Placental pericyte (primary cell): Measurements from ENCODE around the gene KRTAP3-1. TPM values are rescaled to one million over a fixed set of nuclear protein-coding genes. Genes with fewer than 3 reads are reported as not detected.

Experiments
- small RNA-seq: library from RNA; depleted of rRNA; stranded (forward); fragments of <200 nt; gene quantifications from one replicate; pipeline ENCODE3, GENCODE V24; 2012; ENCODE audit warnings: low replicate concordance
- total RNA-seq: library from RNA; depleted of rRNA; stranded (reverse); fragments of >200 nt; gene quantifications from 2 replicates; pipeline ENCODE4 v1.2.3, GENCODE V29; 2012

Gene KRTAP3-1
- total RNA-seq = not detected in 2 replicates

DNA sequence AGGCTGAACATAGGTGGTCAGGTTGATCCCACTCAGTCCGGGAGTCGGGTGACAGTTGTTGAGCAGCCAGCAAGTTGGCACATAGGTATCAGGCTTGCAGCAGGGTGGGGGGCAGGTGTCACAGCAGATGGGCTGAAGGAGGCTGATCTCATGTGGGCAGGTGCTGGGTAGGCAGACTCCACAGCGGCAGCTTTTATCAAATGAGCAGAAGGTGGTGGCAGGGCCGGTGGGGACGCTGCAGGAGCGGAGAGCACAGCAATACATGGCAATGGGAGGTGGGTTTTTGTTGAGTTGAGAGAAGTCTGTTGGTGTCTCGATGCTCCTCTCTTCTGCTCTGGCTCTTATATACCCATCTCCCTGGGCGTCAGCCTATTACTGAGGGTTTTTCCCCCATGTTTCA is at the start of gene KRTAP3-1:
Gene KRTAP3-1 (minus strand): TSS at position 318 of the 400 bp plus-strand sequence. CDS start 54 bp downstream, at position 264.

DNA sequence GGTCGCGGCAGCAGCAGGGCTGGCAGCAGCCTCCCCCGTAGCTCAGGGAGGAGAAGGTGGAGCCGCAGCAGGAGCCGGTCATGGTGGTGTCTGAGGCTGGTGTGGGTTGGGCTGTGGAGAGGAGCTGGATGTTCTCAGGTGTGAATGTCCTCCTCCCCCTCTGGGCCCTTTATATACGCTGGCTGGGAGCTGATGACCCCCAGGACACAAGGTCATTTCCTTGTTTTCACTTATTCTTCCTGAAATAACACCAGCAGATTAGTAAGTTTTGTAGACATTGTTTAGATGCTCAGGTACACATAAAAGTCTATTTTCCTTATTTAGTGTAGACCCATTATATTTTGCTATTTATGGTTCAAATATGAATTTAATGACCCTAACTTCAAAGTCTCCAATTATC is 46.2 kb upstream of the KRTAP3-1 start, which contains the start of gene KRTAP2-2:
Gene KRTAP2-2 (minus strand): TSS at position 101 of the 400 bp plus-strand sequence. CDS start 19 bp downstream, at position 82.

DNA sequence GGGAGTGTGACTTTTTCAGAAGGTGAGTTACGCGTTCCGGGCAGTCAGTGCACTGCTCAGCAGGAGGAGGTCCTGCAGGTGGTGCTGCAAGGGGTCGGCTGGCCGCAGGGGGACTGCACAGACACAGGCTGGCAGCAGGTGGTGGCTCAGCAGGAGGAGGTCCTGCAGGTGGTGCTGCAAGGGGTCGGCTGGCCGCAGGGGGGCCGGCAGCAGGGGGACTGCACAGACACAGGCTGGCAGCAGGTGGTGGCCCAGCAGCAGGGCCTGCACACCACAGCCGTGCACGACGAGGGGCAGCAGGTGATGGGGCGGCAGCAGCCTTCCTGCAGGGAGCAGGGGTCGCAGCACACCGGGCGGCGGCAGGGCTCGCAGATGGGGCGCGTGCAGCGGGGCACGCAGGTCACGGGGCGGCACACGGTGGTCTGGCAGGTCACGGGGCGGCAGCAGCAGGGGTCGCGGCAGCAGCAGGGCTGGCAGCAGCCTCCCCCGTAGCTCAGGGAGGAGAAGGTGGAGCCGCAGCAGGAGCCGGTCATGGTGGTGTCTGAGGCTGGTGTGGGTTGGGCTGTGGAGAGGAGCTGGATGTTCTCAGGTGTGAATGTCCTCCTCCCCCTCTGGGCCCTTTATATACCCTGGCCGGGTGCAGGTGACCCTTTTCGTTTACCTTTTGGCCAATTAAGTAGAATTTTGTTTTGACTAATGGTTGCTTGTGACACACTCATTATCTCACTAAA is 38.0 kb upstream of the KRTAP3-1 start, which contains the start of gene KRTAP2-1:
Gene KRTAP2-1 (minus strand): TSS at position 582 of the 731 bp plus-strand sequence. CDS start 49 bp downstream, at position 533.

DNA sequence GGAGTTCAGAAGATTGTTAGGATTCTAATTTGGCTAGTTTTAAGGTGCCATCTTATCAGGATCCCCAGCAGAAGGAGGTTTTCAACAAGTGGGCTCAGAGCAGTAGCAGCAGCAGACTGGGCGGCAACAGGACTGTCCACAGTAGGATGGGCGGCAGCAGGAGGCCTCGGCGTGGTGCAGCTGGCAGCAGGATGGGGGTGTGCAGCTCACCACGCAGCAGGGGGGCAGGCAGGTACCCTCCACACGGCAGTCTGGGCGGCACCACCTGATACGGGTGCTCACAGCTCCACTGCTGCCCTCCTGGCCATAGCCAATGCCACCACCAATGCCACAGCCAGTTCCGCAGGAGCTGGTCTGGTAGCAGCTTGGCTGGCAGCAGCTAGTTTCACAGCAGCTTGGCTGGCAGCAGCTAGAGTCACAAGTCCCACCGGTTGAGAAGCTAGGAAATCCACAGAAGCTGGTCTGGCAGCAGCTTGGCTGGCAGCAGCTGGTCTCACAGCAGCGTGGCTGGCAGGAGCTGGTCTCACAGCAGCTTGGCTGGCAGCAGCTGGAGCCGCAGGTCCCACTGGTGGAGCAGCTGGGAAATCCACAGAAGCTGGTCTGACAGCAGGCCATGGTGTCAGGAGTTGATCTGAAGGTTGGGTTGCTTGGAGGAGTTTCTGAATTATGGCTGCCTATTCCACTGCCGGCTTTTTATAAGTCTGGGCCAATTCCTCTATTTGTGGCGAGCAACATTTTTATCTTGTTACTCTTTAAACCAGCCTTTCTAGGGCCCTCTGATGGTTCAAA is 32.0 kb upstream of the KRTAP3-1 start, which contains the start of gene KRTAP1-1:
Gene KRTAP1-1 (minus strand): TSS at position 668 of the 789 bp plus-strand sequence. CDS start 53 bp downstream, at position 615.

DNA sequence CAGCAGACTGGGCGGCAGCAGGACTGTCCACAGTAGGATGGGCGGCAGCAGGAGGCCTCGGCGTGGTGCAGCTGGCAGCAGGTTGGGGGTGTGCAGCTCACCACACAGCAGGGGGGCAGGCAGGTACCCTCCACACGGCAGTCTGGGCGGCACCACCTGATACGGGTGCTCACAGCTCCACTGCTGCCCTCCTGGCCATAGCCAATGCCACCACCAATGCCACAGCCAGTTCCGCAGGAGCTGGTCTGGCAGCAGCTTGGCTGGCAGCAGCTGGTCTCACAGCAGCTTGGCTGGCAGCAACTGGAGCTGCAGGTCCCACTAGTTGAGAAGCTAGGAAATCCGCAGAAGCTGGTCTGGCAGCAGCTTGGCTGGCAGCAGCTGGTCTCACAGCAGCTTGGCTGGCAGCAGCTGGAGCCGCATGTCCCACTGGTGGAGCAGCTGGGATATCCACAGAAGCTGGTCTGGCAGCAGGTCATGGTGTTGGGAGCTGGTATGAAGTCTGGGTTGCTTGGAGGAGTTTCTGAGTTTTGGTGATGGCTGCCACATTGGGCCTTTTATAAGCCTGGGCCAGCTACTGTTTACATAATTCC is 25.5 kb upstream of the KRTAP3-1 start, which contains the start of gene KRTAP1-3:
Gene KRTAP1-3 (minus strand): TSS at position 529 of the 590 bp plus-strand sequence. CDS start 53 bp downstream, at position 476.

DNA sequence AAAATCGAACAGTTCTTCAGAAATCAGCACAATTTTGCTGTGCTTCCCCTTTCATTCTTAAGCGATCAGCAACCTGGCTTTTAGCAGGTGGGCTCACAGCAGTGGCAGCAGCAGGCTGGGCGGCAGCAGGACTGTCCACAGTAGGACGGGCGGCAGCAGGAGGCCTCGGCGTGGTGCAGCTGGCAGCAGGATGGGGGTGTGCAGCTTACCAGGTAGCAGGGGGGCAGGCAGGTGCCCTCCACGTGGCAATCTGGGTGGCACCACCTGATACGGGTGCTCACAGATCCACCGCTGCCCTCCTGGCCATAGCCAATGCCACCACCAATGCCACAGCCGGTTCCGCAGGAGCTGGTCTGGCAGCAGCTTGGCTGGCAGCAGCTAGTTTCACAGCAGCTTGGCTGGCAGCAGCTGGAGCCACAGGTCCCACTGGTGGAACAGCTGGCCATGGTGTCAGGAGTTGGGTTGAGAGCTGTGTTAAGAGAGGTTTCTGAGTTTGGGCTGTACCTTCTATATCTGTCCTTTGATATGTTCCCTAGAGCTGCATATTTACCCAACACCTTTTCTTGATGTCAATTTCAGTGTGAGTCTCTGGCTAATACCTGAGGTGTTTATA is 20.8 kb upstream of the KRTAP3-1 start, which contains the start of gene KRTAP1-4:
Gene KRTAP1-4 (minus strand): TSS at position 563 of the 613 bp plus-strand sequence. CDS start 117 bp downstream, at position 446.

DNA sequence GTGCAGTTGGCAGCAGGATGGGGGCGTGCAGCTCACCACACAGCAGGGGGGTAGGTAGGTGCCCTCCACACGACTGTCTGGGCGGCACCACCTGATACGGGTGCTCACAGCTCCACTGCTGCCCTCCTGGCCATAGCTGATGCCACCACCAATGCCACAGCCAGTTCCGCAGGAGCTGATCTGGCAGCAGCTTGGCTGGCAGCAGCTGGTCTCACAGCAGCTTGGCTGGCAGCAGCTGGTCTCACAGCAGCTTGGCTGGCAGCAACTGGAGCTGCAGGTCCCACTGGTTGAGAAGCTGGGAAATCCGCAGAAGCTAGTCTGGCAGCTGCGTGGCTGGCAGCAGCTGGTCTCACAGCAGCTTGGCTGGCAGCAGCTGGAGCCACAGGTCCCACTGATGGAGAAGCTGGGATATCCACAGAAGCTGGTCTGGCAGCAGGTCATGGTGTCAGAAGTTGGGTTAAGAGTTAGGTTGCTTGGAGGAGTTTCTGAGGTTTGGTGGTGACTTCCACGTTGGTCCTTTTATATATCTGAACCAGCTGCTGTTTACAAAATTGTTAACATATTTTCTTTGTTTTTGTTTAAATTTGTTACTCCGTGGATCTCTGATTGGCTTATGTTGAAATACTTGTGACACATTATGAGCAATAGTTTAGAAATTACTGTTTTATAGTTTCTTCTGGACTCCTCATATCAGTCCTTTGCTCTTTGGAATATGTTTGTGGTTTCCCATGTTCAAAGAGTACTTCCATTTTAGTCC is 18.0 kb upstream of the KRTAP3-1 start, which contains the start of gene KRTAP1-5:
Gene KRTAP1-5 (minus strand): TSS at position 494 of the 757 bp plus-strand sequence. CDS start 53 bp downstream, at position 441.

DNA sequence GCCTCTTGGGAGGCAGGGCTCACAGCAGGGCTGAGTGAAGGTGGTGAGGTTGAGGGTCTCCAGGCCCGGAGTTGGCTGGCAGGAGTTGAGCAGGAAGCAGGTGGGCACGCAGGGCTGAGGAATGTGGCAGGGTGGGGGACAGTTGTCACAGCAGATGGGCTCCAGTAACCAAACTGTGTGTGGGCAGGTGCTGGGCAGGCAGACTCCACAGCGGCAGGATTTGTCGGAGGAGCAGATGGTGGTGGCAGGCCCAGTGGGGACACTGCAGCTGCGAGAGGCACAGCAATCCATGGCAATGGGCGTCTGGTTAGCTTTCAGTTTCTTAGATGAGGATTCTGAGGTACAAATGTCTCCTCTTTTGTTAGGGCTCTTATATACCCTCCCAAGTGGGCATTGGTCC is 9.4 kb downstream of the KRTAP3-1 start, which contains the start of gene KRTAP3-2:
Gene KRTAP3-2 (minus strand): TSS at position 344 of the 400 bp plus-strand sequence. CDS start 53 bp downstream, at position 291.

DNA sequence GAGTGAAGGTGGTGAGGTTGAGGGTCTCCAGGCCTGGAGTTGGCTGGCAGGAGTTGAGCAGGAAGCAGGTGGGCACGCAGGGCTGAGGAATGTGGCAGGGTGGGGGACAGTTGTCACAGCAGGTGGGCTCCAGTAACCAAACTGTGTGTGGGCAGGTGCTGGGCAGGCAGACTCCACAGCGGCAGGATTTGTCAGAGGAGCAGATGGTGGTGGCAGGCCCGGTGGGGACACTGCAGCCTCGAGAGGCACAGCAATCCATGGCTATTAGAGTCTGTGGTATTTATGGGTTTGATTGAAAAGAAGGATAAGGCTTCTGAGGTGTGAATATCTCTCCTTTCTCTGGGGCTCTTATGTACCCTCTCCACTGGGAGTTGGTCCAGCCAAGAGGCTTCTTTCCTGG is 15.1 kb downstream of the KRTAP3-1 start, which contains the start of gene KRTAP3-3:
Gene KRTAP3-3 (minus strand): TSS at position 326 of the 400 bp plus-strand sequence. CDS start 67 bp downstream, at position 259.

DNA sequence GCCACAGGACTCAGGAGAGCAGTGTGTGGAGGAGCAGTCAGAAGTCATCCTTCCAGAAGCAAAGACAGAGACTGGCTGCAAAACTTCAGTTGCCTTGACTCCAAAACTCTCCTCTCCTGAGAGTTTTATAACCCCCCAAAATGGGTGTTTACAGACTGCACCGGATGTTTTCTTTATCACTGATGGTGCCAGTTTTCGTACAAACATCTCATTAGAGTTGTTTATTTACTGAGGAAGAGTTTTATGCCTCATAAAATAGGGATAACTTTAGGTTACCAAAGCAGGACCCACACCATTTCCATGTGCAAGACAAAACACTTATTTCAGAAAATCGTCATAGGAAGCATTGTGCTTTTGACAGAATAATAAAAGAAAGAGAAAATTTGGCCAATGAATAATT is 24.7 kb downstream of the KRTAP3-1 start, which contains the start of gene KRT40:
Gene KRT40 (minus strand): TSS at position 101 of the 400 bp plus-strand sequence. CDS start 53 bp downstream, at position 48.

DNA sequence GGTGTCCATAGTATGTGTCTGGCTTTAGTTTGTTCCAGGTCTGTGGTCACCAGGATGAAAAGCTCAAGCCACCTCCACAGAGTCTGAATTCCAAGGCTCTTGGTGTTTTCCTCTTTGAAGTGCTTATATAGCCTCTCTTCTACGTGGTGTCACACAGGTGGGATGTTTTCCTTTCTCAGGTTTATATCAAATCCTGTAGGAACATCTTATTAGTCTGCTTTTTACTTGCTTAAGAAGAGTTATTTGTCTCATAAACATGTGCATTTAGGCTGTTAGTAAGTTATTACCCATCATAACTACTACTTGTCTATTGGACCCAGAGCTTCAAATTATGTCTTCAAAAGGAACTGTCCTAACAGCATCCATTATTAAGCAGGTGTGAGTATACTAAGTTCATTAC is 42.1 kb downstream of the KRTAP3-1 start, which contains the start of gene KRT39:
Gene KRT39 (minus strand): TSS at position 101 of the 400 bp plus-strand sequence. CDS start 92 bp downstream, at position 9.

Small RNAs within 50 kb of the gene (small RNA-seq; reads per million reads assigned to genes)
- gene KRTAP3-4P = not detected

Other genes with a start within 250 kb of the KRTAP3-1 start
- gene KRT26, start 236.9 kb downstream of the KRTAP3-1 start, total RNA-seq = not detected in 2 replicates
- not detected in 2 replicates for gene KRT27, start 226.6 kb downstream of the KRTAP3-1 start, total RNA-seq
- not detected in 2 replicates for gene KRT28, start 209.2 kb downstream of the KRTAP3-1 start, total RNA-seq
- 3.1 and 3.5 TPM in 2 replicates for gene KRT10, start 186.5 kb downstream of the KRTAP3-1 start, total RNA-seq
- 0.43 TPM in 1 of 2 replicates, not detected in the other for gene KRT12, start 141.9 kb downstream of the KRTAP3-1 start, total RNA-seq
- gene KRT20, start 123.9 kb downstream of the KRTAP3-1 start, total RNA-seq = not detected in 2 replicates
- gene KRT23, start 71.5 kb downstream of the KRTAP3-1 start, total RNA-seq = 0.22 TPM in 1 of 2 replicates, not detected in the other
- 0.43 TPM in 1 of 2 replicates, not detected in the other for gene KRT39, start 42.2 kb downstream of the KRTAP3-1 start, total RNA-seq
- 0.14 TPM in 1 of 2 replicates, not detected in the other for gene KRT40, start 24.8 kb downstream of the KRTAP3-1 start, total RNA-seq
- gene KRTAP3-3, start 15.0 kb downstream of the KRTAP3-1 start, total RNA-seq = not detected in 2 replicates
- gene KRTAP3-2, start 9.2 kb downstream of the KRTAP3-1 start, total RNA-seq = not detected in 2 replicates
- gene KRTAP1-5, start 18.1 kb upstream of the KRTAP3-1 start, total RNA-seq = 1.5 and 14.2 TPM in 2 replicates
- not detected in 2 replicates for gene KRTAP1-4, start 21.1 kb upstream of the KRTAP3-1 start, total RNA-seq
- gene KRTAP1-3, start 25.7 kb upstream of the KRTAP3-1 start, total RNA-seq = not detected in 2 replicates
- not detected in 2 replicates for gene KRTAP1-1, start 32.3 kb upstream of the KRTAP3-1 start, total RNA-seq
- gene KRTAP2-1, start 38.2 kb upstream of the KRTAP3-1 start, total RNA-seq = not detected in 2 replicates
- not detected in 2 replicates for gene KRTAP2-2, start 46.1 kb upstream of the KRTAP3-1 start, total RNA-seq
- gene KRTAP2-3, start 51.0 kb upstream of the KRTAP3-1 start, total RNA-seq = 0.72 TPM in 1 of 2 replicates, not detected in the other
- gene KRTAP2-4, start 56.8 kb upstream of the KRTAP3-1 start, total RNA-seq = not detected in 2 replicates
- not detected in 2 replicates for gene KRTAP4-7, start 75.0 kb upstream of the KRTAP3-1 start, total RNA-seq
- not detected in 2 replicates for gene KRTAP4-8, start 89.0 kb upstream of the KRTAP3-1 start, total RNA-seq
- not detected in 2 replicates for gene KRTAP4-16, start 93.1 kb upstream of the KRTAP3-1 start, total RNA-seq
- not detected in 2 replicates for gene KRTAP4-9, start 96.3 kb upstream of the KRTAP3-1 start, total RNA-seq
- not detected in 2 replicates for gene KRTAP4-11, start 109.2 kb upstream of the KRTAP3-1 start, total RNA-seq
- gene KRTAP4-12, start 115.1 kb upstream of the KRTAP3-1 start, total RNA-seq = not detected in 2 replicates
- not detected in 2 replicates for gene KRTAP4-6, start 131.4 kb upstream of the KRTAP3-1 start, total RNA-seq
- not detected in 2 replicates for gene KRTAP4-5, start 140.7 kb upstream of the KRTAP3-1 start, total RNA-seq
- not detected in 2 replicates for gene KRTAP4-4, start 151.6 kb upstream of the KRTAP3-1 start, total RNA-seq
- not detected in 2 replicates for gene KRTAP4-3, start 159.1 kb upstream of the KRTAP3-1 start, total RNA-seq
- gene KRTAP4-2, start 169.1 kb upstream of the KRTAP3-1 start, total RNA-seq = not detected in 2 replicates
- gene KRTAP4-1, start 175.8 kb upstream of the KRTAP3-1 start, total RNA-seq = not detected in 2 replicates
- gene KRTAP9-1, start 180.8 kb upstream of the KRTAP3-1 start, total RNA-seq = not detected in 2 replicates
- not detected in 2 replicates for gene KRTAP9-2, start 217.5 kb upstream of the KRTAP3-1 start, total RNA-seq
- not detected in 2 replicates for gene KRTAP9-3, start 223.3 kb upstream of the KRTAP3-1 start, total RNA-seq
- gene KRTAP9-8, start 228.9 kb upstream of the KRTAP3-1 start, total RNA-seq = not detected in 2 replicates
- gene KRTAP9-4, start 240.6 kb upstream of the KRTAP3-1 start, total RNA-seq = not detected in 2 replicates
- gene KRTAP9-9, start 246.3 kb upstream of the KRTAP3-1 start, total RNA-seq = not detected in 2 replicates